ENCODE measurements around the gene SPDYE5.
A peak's percentile ranks its signal among the peaks of the same experiment; 100 is the strongest.

The SPDYE5 gene

DNA sequence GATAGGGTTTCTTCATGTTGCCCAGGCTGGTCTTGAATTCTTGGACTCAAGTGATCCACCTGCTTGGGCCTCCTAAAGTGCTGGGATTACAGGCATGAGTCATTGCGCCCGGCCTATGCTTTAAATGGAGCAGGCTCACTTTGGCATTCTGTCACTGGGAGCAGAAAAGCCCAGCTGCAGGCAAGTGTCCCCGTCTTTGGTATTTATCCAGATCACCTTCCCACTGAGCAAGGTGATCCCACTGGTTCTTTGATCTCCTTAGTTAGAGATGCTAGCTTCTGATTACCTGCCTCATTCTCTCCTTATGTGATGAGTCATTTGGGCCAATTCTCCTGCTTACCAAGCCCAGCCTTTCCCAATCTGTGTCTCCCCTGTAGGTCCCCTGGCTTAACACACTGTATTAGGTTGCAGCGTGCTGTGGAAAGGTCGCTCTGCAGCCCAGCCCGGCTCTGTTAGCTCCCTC, 39.3 kb downstream of the SPDYE5 start:
- no peak overlapping the region for H3K4me3 ChIP-seq (ENCODE audit: control insufficient read depth, low read depth, low read length)
- no peak for DNase-seq (ENCODE audit: low read depth)
- TF ChIP-seq, protein P1, sequence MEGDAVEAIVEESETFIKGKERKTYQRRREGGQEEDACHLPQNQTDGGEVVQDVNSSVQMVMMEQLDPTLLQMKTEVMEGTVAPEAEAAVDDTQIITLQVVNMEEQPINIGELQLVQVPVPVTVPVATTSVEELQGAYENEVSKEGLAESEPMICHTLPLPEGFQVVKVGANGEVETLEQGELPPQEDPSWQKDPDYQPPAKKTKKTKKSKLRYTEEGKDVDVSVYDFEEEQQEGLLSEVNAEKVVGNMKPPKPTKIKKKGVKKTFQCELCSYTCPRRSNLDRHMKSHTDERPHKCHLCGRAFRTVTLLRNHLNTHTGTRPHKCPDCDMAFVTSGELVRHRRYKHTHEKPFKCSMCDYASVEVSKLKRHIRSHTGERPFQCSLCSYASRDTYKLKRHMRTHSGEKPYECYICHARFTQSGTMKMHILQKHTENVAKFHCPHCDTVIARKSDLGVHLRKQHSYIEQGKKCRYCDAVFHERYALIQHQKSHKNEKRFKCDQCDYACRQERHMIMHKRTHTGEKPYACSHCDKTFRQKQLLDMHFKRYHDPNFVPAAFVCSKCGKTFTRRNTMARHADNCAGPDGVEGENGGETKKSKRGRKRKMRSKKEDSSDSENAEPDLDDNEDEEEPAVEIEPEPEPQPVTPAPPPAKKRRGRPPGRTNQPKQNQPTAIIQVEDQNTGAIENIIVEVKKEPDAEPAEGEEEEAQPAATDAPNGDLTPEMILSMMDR (conservative IDR thresholded peaks at IDR 0.05; ENCODE audit: control insufficient read depth, insufficient read depth, low read depth, low read length) = no peak

DNA sequence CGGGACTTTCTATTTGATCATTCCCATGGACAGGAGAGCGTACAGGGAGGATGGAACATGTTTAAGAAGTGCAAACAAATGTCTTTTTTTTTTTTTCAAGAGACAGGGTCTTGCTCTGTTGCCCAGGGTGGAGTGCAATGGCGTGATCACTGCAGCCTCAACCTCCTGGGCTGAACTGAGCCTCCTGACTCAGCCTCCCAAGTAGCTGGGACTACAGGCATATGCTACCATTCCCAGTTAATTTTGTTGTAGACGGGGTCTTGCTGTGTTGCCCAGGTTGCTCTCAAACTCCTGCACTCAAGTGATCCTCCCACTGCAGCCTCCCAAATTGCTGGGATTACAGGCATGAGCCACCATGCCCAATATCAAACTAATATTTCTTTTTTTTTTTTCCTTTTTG, 40.5 kb downstream of the SPDYE5 start:
- H3K4me3 ChIP-seq (ENCODE audit: control insufficient read depth, low read depth, low read length) = no peak overlapping the region
- TF ChIP-seq, protein P1 (conservative IDR thresholded peaks at IDR 0.05; ENCODE audit: control insufficient read depth, insufficient read depth, low read depth, low read length) = no peak
- no peak for DNase-seq (ENCODE audit: low read depth)

DNA sequence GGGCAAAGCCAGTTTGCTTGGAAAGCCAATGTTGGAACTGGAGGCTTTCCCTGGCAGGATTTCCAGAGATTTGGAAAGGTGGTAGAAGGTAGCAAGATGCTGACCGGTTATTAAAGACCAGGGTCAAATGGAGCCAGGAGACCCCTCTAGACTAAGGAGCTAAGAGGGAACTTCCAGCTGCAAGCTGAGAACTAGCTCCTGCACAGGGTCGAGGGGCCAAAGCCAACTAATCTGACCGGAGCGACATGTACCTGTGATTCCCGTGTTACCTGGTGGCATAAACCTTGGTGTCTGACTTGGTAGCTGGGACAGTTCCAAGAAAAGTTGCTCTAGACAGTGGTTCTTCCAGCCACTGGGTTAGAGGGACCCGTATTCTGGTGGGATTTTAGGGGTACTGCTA, 41.8 kb downstream of the SPDYE5 start:
- H3K4me3 ChIP-seq (ENCODE audit: control insufficient read depth, low read depth, low read length) = no peak overlapping the region
- TF ChIP-seq, protein P1 (conservative IDR thresholded peaks at IDR 0.05; ENCODE audit: control insufficient read depth, insufficient read depth, low read depth, low read length) = no peak
- DNase-seq (ENCODE audit: low read depth) = no peak

DNA sequence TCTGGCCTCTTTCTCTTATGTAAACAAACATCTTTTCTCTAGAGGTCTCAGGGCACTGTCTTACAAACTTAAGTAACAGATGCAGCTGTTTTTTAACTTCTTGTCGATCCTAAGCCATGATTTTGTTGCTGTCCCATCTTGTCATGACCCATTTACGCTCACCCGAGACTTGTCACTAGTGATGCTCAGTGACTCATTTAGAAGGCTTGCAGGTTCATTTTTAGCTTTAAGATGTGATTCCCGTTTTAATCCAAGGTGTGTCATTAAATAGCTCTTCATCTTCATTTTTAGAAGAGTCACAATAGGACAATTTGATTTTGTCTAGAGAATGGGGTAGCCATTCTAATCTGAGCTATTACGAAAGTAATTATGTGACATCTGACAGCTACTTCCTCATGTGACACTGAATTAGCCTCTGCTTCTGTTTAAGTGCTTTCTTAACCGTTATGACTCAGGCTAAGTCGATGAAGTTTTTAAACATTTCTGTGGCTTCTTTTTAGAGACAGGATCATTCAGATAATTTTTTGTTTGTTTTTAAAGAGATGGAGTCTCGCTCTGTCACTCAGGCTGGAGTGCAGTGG, 42.7 kb downstream of the SPDYE5 start:
- DNase-seq (ENCODE audit: low read depth) = peak; percentile 51
- TF ChIP-seq, protein P1 (conservative IDR thresholded peaks at IDR 0.05; ENCODE audit: control insufficient read depth, insufficient read depth, low read depth, low read length) = no peak

DNA sequence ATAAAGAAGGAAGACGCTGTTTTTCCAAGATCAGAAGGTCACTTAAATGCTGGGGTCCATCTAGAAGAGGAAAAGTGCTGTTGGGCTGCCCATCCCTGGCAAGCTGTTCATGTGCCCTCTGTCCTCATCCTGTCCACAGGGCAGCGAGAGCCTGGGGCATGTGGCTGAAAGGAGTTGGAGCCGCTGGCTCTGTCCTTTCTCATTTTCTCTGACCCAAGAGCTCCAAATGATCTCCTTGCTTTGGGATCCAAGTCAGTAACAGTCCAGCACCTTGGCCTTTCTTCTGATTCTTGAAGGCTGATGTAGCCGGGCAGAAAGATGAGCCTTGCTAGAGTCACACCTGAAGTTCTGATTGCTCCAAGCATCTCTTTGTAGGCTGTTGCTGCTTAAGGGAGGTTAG, 44.4 kb downstream of the SPDYE5 start:
- no peak for DNase-seq (ENCODE audit: low read depth)
- TF ChIP-seq, protein P1 (conservative IDR thresholded peaks at IDR 0.05; ENCODE audit: control insufficient read depth, insufficient read depth, low read depth, low read length) = no peak
- no peak overlapping the region for H3K4me3 ChIP-seq (ENCODE audit: control insufficient read depth, low read depth, low read length)

More for the DNA sequence above, 42.7 kb downstream of the SPDYE5 start:
- H3K4me3 ChIP-seq (ENCODE audit: control insufficient read depth, low read depth, low read length) = no peak overlapping the region

DNA sequence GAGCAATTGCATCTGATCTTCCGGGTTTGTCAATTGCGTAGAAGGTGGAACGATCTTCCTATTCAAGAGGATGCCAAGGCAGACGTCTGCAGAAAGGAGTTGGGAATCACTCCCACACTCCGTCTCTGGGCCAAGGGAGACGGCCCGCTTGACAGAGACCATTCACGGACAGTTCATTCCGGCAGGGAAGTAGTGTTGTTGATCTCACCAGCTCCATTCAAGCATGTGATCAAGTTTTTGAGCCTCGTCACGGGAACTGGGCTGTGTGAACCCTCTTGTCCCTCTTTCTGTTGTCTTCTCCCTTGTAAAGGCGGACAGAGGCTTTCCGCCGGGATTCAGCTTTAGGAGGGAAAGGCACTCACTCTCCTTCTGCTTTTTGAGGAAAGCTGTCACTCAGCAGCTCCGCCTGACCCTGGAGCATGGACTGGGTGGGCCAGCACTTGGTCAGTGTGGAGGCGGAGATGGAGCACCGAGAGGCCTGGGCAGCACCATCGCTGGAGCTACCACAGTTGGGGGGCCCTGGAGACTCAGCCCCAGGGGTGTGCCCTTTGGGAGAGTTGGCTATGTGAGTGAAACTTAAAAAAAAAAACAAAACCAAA, 44.9 kb downstream of the SPDYE5 start:
- TF ChIP-seq, protein P1 (conservative IDR thresholded peaks at IDR 0.05; ENCODE audit: control insufficient read depth, insufficient read depth, low read depth, low read length) = no peak
- no peak overlapping the region for H3K4me3 ChIP-seq (ENCODE audit: control insufficient read depth, low read depth, low read length)
- DNase-seq (ENCODE audit: low read depth) = no peak

Data from fibroblast of mammary gland (primary cell).